CD4-positive, alpha-beta T cell treated with Interleukin-1 beta for 1 hour (primary cell): ENCODE data around the gene FCER1G.
A peak's percentile ranks its signal among the peaks of the same experiment; 100 is the strongest.
"Not testable (repeated sequence)": the region's sequence is repeated elsewhere in the genome, so short reads cannot be mapped to it uniquely, and the experiment has no call there.

ENCODE experiments used
- DNase-seq, 2 donors: peaks; one replicate each; pipeline ENCODE4 v3.0.0-alpha.2; 2020 to 2022

FCER1G gene

GRCh38 chr1:161209790-161210409, 5.2 kb upstream of the FCER1G start:
- DNase-seq, result peak; percentile 79 to 80

GRCh38 chr1:161214369-161214768, 726 bp upstream of the FCER1G start:
- DNase-seq, result no peak

- peak; percentile 20 to 64 for DNase-seq
Observed at GRCh38 chr1:161216945-161217712, 2.0 kb downstream of the FCER1G start.

DNA sequence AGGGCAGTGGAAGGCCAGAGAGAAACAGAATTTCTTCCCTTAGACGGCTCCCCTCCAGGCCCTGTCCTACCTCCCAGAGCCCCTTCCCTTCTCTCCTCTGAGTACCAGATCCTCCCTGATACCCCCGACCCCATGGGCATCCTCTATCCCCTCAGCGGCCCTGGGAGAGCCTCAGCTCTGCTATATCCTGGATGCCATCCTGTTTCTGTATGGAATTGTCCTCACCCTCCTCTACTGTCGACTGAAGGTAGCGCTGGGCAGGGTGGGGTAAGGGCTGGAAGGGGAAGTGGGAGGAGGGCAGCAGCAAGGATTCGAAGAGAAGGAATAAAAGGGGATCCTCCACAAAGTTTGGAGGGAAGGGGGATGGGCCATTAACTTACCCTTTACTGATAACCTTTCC, 2.7 kb downstream of the FCER1G start:
- no peak for DNase-seq

DNA sequence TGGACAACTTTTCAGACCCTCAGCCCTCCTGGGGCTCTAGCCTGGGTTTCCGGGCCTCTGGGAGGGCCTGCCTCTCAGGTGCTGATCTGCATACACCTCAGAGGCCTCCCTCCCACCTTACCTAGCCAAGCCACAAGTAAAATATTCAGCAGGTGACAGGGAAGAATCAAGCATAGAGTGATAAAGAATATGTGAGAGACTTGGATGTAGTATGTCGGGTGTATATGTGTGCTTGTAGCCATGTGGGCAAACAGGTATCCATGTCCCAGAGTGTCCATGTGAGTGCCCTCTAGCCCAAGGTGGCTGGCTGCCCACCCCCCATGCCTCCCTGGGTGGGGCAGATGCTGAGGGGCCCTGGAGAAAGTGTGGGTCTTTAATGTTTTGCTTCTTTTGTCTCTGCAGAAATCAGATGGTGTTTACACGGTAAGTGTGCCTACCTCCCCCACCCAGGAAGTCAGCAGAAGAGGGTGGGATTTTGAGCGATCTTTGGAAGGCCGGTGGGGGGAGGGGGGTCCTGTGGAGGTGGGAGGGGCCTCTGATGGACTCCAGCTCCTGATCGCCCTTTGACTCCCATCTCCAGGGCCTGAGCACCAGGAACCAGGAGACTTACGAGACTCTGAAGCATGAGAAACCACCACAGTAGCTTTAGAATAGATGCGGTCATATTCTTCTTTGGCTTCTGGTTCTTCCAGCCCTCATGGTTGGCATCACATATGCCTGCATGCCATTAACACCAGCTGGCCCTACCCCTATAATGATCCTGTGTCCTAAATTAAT, 3.4 kb downstream of the FCER1G start:
- DNase-seq, result no peak

DNA sequence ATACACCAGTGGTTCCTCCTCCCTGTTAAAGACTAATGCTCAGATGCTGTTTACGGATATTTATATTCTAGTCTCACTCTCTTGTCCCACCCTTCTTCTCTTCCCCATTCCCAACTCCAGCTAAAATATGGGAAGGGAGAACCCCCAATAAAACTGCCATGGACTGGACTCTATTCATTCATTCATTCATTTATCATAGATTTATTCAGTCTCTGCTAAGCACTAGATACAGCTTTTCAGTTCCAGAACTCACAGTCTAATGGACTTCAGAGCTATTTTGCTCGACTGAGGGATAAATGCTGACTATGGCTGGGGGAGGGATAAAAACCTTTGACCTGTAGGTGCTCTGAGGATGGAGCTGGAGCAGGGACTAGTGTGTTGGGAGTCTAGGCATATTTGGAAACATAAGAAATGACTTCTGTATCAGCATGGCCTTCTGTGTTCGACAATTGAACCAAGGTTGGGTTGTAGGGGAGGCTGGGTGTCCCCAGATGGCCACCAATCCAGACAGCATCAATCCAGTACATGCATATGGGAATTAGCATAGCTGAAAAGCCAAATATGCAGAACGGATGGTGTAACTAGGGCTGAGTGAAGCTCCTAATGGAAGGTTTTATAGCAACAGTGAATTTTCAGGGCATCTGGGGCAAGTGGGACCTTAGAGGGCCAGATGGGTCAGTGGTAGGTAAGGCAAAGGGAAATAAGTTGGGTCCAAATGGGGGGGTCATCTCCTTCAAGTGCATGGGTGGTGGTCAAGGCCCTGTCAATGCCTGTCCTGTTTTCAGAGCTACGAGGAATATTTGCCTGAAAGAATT, 4.2 kb downstream of the FCER1G start:
- DNase-seq, result no peak

DNA sequence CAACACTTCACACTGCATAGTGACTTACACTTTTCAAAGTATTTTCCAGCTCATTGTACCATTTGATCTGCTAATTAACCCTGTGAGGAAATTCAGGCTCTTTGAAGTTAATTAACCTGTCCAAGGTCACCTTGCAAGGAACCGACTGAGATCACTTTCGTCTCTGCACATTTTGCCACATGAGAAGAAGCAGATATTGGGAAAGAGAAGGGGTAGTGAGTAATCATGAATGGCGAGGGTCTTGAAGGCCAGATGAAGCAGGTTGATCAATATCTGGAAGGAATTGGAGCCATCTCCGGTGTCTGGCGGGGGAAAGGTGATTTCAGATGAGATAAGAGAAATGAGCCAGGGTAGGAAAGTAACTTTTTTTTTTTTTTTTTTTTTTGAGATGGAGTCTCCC, 4.9 kb downstream of the FCER1G start:
- DNase-seq, result no peak

GRCh38 chr1:161222175-161223019, 7.3 kb downstream of the FCER1G start:
- DNase-seq, result no peak

- no peak for DNase-seq
Observed at GRCh38 chr1:161223805-161224694, 9.0 kb downstream of the FCER1G start.

DNA sequence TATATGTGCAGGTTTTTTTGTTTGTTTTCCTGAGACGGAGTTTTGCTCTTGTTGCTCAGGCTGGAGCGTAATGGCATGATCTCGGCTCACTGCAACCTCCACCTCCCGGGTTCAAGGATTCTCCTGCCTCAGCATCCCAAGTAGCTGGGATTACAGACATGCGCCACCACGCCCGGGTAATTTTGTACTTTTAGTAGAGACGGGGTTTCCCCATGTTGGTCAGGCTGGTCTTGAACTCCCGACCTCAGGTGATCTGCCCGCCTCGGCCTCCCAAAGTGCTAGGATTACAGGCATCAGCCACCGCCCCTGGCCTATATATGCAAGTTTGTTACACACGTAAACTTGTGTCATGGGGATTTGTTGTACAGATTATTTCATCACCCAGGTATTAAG, 9.6 kb downstream of the FCER1G start:
- DNase-seq, result not testable (repeated sequence)

DNA sequence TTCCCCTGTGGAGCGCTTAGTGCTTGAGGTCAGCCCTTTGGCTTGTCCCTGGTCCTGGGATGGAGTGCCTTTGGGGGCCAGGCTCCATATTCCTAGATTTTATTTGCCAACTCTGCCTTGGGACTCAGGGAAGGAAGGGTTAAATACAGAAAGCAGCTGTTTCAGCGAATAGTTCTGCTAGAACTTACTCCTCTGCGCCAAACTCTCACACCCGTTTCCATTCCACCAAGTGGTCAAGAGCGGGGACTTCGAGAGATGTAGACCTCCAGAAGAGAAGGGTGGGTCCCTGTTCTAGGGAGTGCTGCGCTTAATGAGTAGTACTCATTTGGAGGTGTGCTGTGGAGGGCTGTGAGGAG, 10.1 kb downstream of the FCER1G start:
- DNase-seq, result no peak

GRCh38 chr1:161225534-161226319, 10.6 kb downstream of the FCER1G start, which contains the start of gene TOMM40L:
TSS of gene TOMM40L (plus strand) at chr1:161226060. CDS start at chr1:161226490, 430 bp downstream.
- DNase-seq, result peak; percentile 95 to 97

- DNase-seq, result no peak
Observed at GRCh38 chr1:161226320-161226711, 11.2 kb downstream of the FCER1G start.

DNA sequence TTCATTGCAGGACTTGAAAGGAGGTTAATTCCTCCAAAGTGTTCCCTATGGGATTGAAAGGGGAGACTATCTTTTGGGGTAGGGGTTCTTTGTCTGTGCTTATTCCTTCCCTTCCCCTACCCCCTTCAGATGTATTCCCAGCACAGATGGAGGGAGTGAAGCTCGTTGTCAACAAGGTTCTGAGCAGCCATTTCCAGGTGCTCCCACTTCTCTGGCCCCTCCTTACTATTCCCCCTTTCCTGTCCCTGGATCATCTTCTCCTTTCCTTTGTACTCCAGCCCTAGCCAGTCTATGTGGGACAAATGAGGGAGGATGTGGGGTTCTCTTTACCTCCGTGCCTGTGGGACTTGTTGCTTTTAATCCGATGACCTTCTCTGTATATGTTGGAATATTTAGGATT, 11.7 kb downstream of the FCER1G start:
- DNase-seq, result no peak

DNA sequence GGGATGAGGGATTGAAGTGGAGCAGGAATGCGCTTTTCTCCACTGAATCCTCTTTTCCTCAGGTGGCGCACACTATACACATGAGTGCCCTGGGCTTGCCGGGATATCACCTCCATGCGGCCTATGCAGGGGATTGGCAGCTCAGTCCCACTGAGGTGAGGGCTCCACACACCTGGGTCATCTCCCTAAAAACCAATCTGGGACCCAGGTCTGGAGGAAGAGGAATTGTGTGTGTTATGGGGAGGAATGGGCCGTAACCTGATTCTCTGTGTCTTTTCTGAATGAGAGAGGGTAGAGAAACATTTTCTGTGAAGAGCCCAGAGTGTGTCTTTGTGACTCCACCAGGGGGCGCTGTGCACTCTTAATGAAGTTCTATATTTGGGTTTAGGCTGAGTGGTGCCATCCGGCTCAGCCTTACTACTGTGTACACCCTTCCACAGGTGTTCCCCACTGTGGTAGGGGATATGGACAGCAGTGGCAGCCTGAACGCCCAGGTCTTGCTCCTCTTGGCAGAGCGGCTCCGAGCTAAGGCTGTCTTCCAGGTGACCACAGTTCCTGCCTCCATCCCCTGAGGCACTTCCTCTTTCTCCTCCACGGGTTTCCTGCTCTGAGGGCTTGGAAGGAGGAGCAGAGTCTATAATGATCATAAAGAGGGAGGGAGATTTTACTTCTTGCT, 12.2 kb downstream of the FCER1G start:
- DNase-seq, result peak; percentile 83 to 87

DNA sequence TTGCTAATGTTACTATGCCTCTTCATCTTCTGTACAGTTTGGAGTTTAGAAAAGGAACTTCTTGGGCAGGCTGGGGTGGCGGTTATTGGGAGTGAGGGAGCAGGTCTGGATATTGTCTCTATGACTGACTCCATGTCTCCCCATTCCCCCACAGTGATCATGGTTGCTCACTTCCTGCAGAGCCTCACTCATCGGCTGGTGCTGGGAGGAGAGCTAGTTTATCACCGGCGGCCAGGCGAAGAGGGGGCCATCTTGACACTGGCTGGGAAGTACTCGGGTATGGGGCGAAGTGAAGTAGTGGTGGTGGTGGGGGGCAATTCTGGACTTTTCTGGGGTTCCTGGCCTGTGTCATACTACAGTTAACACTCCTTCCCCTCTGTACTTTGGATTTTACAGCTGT, 12.9 kb downstream of the FCER1G start:
- no peak for DNase-seq

- no peak for DNase-seq
Observed at GRCh38 chr1:161229896-161230295, 14.8 kb downstream of the FCER1G start.

DNA sequence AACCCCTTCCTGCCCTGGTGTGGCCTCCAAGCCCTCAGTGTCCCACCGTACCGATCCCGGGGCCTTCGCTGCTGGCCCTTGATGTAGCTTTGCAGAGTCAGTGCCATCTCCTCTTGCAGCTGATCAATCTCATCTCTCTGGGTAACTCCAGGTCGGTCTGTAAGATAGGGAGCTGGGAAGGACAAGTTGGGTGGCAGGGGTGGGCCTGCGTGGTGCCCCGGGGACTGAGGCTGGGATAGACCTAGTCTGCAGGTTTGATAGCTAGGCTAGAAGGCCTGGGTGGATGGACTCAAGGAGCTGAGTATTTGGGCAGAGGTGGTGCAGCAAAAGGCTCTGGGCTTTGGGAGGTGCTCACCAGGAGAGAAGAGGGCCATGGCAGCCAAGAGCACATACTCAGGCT, 15.7 kb downstream of the FCER1G start:
- no peak for DNase-seq

- DNase-seq, result no peak
Observed at GRCh38 chr1:161233102-161233501, 18.0 kb downstream of the FCER1G start.
